GM19043 (cell line): ENCODE data around the gene ABCB9.
"Not testable (repeated sequence)": the region's sequence is repeated elsewhere in the genome, so short reads cannot be mapped to it uniquely, and the experiment has no call there.

ENCODE experiments used
- ATAC-seq: cut with Tn5 transposase; IDR thresholded peaks from one replicate; pipeline ENCODE4 v1.9.1; 2021; ENCODE audit warnings: low read depth; ENCODE audit not compliant: unreplicated experiment

The ABCB9 gene

GRCh38 chr12:122944605-122945592, 21.4 kb downstream of the ABCB9 start:
- ATAC-seq = no peak

GRCh38 chr12:122943196-122943595, 23.1 kb downstream of the ABCB9 start:
- ATAC-seq = no peak

- no peak for ATAC-seq
Measured at GRCh38 chr12:122942637-122943036, 23.6 kb downstream of the ABCB9 start.

DNA sequence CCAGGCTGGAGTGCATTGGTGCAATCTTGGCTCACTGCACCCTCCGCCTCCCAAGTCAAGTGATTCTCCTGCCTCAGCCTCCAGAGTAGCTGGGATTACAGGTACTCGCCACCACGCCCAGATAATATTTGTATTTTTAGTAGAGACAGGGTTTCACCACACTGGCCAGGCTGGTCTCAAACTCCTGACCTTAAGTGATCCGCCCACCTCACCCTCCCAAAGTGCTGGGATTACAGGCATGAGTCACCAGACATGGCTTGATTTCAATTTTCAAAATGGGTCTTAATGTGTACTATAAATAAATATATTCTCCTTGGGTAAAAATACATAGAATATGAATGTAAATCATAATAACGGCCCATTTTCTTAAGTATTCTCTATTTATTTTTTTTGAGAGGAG, 24.9 kb downstream of the ABCB9 start:
- not testable (repeated sequence) for ATAC-seq

DNA sequence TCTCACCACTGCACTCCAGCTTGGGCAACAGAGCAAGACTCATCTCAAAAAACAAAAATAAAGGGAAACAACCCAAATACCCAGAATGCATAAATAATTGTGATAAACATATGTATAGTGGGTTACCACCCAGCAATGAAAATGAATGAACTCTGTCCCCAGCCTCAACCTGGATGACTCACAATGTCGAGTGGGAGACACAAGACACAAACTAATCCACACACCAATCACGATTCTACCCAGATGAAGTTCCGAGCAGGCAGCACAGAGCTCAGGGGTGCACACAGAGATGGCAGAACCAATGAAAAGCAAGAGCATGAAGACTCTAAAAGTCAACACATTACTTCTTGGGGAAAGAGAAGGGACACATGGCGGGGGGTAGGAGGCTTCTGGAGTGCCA, 27.1 kb downstream of the ABCB9 start:
- ATAC-seq = no peak

GRCh38 chr12:122937622-122938091, 28.6 kb downstream of the ABCB9 start:
- no peak for ATAC-seq

GRCh38 chr12:122935318-122935717, 30.9 kb downstream of the ABCB9 start:
- ATAC-seq = no peak

DNA sequence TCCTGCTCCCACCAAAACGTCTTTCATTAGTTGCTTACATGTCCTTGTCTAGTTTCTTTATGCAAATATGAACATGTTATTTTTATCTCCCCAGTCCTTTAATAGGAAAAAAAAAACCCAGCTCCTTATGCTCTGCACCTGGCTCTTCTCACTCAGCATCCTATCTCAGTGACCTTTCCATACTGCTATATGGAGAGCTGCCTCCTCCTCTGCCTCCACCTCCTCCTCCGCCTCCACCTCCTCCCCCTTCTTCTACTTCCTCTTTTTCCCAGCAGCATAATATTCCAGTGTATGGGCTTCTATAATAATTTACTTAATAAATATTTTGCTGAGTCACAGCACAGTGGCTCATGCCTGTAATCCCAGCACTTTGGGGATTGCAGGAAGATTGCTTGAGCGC, 31.5 kb downstream of the ABCB9 start:
- ATAC-seq = peak; percentile 56

DNA sequence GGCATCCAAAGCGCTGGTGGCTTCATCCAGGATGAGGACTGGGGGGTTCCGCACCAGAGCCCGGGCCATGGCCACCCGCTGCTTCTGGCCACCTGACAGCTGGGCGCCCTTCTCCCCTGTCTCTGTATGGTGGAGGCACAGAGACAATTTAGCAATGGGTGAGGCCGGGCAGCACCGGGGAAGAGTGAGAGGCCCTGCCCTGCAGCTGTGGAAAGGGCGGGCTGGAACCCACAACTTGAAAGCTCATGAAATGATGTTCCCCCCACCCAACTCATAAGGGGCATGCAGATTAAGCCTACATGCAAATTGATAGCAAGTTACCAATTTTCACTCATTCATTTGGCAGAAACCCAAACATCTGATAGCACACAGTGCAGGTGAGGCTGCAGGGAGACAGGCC, 34.1 kb downstream of the ABCB9 start:
- no peak for ATAC-seq

DNA sequence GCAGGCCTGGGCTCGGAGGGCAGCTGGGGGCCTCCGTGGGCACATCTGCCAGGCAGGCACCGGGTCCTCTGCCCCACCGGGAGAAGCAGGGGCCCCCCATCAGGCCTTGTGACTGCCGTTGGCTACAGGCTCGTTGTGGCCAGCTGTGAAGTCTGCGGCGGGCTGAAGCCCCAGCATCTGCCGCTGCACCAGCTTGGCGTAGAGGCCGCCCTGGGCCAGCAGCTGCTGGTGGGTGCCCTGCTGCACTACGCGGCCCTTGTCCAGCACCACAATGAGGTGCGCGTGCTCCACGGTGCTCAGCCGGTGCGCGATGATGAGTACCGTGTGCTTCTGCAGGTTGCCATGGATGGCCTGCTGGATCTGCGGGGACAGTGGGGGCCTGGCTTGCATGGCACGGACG, 36.5 kb downstream of the ABCB9 start:
- no peak for ATAC-seq

- ATAC-seq = no peak
Measured at GRCh38 chr12:122929148-122929538, 37.1 kb downstream of the ABCB9 start.

GRCh38 chr12:122928404-122929147, 37.7 kb downstream of the ABCB9 start:
- no peak for ATAC-seq

- no peak for ATAC-seq
Measured at GRCh38 chr12:122927756-122928403, 38.4 kb downstream of the ABCB9 start.

- ATAC-seq = no peak
Measured at GRCh38 chr12:122921917-122922316, 44.3 kb downstream of the ABCB9 start.

GRCh38 chr12:122920687-122921086, 45.6 kb downstream of the ABCB9 start:
- no peak for ATAC-seq

DNA sequence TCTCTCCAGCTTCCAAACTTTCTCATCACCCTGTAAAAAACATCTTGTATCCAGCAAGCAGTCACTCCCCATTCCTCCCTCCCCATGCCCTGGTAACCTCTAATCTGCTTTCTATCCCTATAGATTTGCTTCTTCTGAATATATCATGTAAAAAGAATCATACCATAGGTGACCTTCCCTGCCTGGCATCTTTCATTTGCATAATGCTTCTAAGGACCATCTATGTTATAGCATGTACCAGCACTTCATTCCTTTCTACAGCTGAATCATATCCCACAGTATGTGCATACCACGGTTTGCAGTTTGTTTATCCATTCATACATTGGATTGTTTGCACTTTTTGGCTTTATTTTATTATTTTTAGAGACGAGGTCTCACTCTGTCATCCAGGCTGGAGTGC, 47.4 kb downstream of the ABCB9 start:
- ATAC-seq = no peak

DNA sequence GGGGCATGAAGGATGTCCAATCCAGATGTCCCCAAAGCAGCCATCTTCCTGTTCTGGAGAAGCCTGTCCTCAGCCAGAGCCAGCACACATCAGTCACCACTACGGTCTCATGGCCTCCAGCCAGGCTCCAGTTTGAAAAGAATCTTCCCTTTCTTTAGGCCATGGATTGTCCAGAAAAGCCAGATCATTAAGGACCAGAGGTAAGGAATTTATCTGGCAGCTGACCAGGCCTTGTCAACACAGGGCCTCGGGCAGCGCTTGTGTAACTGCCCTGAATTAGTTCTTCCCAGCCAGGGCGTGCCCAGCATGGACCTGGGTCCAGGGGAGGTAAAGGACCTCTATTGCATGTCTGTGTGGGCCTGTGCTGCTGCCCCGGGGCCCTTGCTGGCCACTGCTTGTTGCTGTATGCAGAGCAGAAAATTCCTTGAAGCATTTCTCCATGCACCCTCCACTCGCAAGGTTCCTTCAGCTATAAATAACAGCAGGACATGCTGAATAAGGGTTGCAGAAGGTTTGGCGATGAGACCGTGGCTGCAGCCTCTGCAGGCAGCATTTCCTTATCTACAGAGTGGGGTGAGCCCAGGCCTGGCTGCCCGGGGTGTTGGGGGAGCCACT, 48.6 kb downstream of the ABCB9 start:
- ATAC-seq = no peak

DNA sequence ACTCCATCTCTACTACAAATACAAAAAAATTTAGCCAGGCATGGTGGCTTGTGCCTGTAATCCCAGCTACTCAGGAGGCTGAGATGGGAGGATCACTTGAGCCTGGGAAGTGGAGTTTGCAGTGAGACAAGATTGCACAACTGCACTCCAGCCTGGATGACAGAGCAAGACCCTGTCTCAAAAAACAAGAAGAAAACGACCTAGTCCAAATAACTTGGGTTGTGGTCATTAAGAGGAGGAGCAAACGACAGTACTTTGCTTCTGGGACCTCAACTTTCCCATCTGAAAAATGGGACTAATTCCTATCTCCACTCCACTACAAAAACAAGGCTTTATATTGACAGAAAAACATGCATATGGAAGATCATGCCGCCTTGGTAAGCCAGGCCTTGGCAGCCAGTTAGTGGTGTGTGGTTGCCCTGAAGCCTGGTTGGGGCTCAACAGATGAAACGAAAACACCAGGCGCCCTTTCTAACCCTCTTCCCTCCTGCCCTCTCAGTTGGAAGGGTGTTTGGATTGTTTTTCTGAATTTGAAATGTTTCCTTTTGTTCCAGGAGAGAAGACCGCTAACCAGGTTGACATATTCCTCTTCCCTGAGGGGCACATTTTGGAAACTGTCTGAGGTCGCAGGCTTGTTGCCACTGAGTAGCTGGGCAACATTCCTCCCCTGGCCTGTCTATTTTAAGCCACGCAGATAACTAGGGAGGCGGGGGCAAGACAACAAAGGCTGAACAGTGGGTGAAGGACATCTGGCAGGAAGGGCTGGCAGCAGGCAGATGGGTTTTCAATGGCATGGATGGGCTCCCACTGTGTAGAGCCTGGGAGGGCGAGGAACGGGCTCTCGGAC, 56.6 kb downstream of the ABCB9 start:
- ATAC-seq = no peak

GRCh38 chr12:122908915-122909314, 57.3 kb downstream of the ABCB9 start:
- ATAC-seq = no peak

DNA sequence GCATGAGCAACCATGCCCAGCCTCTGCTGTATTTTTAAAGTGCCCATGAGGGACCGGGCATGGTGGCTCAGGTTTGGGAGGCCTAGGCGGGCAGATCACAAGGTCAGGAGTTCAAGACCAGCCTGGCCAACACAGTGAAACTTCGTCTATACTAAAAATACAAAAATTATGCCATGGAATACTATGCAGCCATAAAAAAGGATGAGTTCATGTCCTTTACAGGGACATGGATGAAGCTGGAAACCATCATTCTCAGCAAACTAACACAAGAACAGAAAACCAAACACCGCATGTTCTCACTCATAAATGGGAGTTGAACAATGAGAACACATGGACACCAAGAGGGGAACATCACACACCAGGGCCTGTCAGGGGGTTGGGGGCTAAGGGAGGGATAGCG, 61.0 kb downstream of the ABCB9 start:
- not testable (repeated sequence) for ATAC-seq
